ENCODE measurements around the gene EIF3D.

EIF3D gene

DNA sequence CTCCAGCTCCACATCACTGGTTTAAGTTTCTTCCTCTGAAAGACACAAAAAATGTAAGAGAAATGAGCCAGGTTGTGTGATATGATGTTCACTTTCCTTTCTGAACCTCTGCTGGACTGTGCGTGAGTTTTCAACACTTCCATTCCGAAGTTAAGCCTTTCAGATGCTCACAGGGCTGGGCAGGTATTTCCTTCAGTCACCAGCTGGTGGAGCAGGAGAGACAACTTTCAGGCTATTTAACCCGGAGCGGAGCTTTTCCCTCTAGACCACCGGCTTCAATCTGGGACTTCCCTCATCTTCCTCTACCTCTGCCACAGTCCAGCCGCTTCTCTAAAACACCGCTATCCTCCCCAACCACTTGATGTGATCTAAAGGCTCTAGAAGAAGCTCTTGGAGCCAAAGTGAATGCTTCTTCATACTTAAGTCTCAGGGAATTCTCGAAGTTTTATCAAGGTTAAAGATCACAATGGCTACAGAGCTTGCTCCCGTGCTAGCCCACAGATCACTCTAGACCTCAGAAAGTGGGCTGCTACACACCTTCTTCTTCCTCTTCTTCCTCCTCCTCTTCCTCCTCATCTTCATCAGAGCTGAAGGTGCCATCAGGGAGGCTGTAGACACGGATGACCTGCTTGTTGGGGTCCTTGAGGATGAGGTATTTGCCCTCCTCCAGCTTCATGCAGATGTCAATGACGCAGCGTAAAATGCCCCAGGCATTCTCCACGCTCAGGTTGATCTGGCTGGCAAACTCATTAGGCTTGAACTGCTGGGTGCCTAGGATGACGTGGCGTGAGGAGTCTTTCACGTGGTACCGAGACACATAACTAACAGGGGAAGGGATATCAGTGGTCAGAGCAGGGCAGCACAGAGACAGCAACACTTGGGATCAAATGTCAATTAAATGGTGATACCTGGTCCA, 17.7 kb downstream of the EIF3D start (continued):
- TF ChIP-seq, protein P1, sequence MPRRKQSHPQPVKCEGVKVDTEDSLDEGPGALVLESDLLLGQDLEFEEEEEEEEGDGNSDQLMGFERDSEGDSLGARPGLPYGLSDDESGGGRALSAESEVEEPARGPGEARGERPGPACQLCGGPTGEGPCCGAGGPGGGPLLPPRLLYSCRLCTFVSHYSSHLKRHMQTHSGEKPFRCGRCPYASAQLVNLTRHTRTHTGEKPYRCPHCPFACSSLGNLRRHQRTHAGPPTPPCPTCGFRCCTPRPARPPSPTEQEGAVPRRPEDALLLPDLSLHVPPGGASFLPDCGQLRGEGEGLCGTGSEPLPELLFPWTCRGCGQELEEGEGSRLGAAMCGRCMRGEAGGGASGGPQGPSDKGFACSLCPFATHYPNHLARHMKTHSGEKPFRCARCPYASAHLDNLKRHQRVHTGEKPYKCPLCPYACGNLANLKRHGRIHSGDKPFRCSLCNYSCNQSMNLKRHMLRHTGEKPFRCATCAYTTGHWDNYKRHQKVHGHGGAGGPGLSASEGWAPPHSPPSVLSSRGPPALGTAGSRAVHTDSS (tag by site-specific recombination; IDR thresholded peaks at IDR 0.05) = peak; percentile 99
- TF ChIP-seq KLF10 (tag by site-specific recombination; IDR thresholded peaks at IDR 0.05) = no peak
- TF ChIP-seq, protein P2, sequence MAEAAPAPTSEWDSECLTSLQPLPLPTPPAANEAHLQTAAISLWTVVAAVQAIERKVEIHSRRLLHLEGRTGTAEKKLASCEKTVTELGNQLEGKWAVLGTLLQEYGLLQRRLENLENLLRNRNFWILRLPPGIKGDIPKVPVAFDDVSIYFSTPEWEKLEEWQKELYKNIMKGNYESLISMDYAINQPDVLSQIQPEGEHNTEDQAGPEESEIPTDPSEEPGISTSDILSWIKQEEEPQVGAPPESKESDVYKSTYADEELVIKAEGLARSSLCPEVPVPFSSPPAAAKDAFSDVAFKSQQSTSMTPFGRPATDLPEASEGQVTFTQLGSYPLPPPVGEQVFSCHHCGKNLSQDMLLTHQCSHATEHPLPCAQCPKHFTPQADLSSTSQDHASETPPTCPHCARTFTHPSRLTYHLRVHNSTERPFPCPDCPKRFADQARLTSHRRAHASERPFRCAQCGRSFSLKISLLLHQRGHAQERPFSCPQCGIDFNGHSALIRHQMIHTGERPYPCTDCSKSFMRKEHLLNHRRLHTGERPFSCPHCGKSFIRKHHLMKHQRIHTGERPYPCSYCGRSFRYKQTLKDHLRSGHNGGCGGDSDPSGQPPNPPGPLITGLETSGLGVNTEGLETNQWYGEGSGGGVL (tag by site-specific recombination; IDR thresholded peaks at IDR 0.05) = no peak
- peak; percentile 49; the same call in 1 of the 2 replicates for TF ChIP-seq IKZF3 (tag by site-specific recombination; IDR thresholded peaks at IDR 0.05)
- TF ChIP-seq, protein P3, sequence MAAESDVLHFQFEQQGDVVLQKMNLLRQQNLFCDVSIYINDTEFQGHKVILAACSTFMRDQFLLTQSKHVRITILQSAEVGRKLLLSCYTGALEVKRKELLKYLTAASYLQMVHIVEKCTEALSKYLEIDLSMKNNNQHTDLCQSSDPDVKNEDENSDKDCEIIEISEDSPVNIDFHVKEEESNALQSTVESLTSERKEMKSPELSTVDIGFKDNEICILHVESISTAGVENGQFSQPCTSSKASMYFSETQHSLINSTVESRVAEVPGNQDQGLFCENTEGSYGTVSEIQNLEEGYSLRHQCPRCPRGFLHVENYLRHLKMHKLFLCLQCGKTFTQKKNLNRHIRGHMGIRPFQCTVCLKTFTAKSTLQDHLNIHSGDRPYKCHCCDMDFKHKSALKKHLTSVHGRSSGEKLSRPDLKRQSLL (tag by site-specific recombination; IDR thresholded peaks at IDR 0.05) = no peak
- TF ChIP-seq ZNF394 (tag by site-specific recombination; IDR thresholded peaks at IDR 0.05; ENCODE audit: borderline replicate concordance) = 0 out of 2 replicates have a peak, but pooled peaks have one; percentile 22
- TF ChIP-seq ZNF37A (tag by site-specific recombination; IDR thresholded peaks at IDR 0.05) = no peak
- TF ChIP-seq, protein P4, sequence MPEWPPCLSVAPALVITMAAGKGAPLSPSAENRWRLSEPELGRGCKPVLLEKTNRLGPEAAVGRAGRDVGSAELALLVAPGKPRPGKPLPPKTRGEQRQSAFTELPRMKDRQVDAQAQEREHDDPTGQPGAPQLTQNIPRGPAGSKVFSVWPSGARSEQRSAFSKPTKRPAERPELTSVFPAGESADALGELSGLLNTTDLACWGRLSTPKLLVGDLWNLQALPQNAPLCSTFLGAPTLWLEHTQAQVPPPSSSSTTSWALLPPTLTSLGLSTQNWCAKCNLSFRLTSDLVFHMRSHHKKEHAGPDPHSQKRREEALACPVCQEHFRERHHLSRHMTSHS (tag by site-specific recombination; IDR thresholded peaks at IDR 0.05) = no peak
- TF ChIP-seq, protein P5, sequence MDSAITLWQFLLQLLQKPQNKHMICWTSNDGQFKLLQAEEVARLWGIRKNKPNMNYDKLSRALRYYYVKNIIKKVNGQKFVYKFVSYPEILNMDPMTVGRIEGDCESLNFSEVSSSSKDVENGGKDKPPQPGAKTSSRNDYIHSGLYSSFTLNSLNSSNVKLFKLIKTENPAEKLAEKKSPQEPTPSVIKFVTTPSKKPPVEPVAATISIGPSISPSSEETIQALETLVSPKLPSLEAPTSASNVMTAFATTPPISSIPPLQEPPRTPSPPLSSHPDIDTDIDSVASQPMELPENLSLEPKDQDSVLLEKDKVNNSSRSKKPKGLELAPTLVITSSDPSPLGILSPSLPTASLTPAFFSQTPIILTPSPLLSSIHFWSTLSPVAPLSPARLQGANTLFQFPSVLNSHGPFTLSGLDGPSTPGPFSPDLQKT (IDR thresholded peaks at IDR 0.05; ENCODE audit: borderline replicate concordance, low read depth, low read length) = no peak
- TF ChIP-seq SCRT2 (tag by site-specific recombination; IDR thresholded peaks at IDR 0.05) = no peak

DNA sequence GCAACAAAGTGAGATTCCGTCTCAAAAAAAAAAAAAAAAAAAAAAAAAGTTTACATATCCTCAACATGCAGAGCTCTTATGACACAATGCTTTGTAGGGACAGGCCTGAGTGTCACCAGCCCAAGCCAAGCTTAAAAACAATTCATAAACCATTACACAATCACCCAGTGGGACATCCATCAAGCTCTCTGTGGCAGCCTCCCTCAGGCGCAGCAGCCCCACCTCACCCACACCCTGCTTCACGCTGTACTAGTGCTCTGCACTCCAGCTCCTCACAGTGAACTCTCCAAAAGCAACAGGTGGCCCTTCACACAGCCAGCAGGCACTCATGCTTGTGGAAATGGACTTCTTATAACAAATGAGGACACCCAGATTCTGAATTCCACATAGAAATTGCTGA, 18.6 kb downstream of the EIF3D start:
- ChIA-PET POLR2A (interaction anchor here (0.6 to 5.9 kb wide), 7 partner anchors 11 to 238 kb away, joined by 3 to 35 read pairs (median 6); partner anchors contain the start of gene EIF3D), CTCF (interaction anchor here (0.5 to 4.3 kb wide), 12 partner anchors 11 to 1000 kb away, joined by 3 to 45 read pairs (median 5); partner anchors contain the start of gene IFT27)
- Histone ChIP-seq H3K4me3 (ENCODE audit: low read depth, low read length) (no peak overlapping the region), H3K9me3 (ENCODE audit: control insufficient read depth, insufficient read depth, low read depth, low read length) (no peaks in the 10 kb centered on the region), H3K36me3 (ENCODE audit: control insufficient read depth in 2 of 2, insufficient read depth in 1 of 2, low read length in 2 of 2) (peaks cover 35 to 61% of the 10 kb centered on the region in 2 experiments), H3K4me1 (ENCODE audit: control insufficient read depth, insufficient read depth, low read length) (peaks cover 3% of the 10 kb centered on the region; the same call in 1 of the 2 replicates), H3K27ac (ENCODE audit: extremely low read depth, low read depth, low read length) (no peak overlapping the region)
- TF ChIP-seq SCRT1 (tag by site-specific recombination; IDR thresholded peaks at IDR 0.05; ENCODE audit: borderline replicate concordance) = peak; percentile 96
- no peak for TF ChIP-seq BCL11B (tag by site-specific recombination; IDR thresholded peaks at IDR 0.05; ENCODE audit: low read depth)
- peak; percentile 98 for TF ChIP-seq SCRT2 (tag by site-specific recombination; IDR thresholded peaks at IDR 0.05)
- no peak for TF ChIP-seq KLF16 (tag by site-specific recombination; IDR thresholded peaks at IDR 0.05)
- TF ChIP-seq ZNF140 (tag by site-specific recombination; IDR thresholded peaks at IDR 0.05) = no peak
- no peak for TF ChIP-seq ZNF48 (tag by site-specific recombination; IDR thresholded peaks at IDR 0.05)
- peak; percentile 67 for TF ChIP-seq KLF1 (tag by site-specific recombination; IDR thresholded peaks at IDR 0.05)
- TF ChIP-seq ZIC2 (tag by site-specific recombination; IDR thresholded peaks at IDR 0.05) = peak; percentile 99
- TF ChIP-seq, protein P6, sequence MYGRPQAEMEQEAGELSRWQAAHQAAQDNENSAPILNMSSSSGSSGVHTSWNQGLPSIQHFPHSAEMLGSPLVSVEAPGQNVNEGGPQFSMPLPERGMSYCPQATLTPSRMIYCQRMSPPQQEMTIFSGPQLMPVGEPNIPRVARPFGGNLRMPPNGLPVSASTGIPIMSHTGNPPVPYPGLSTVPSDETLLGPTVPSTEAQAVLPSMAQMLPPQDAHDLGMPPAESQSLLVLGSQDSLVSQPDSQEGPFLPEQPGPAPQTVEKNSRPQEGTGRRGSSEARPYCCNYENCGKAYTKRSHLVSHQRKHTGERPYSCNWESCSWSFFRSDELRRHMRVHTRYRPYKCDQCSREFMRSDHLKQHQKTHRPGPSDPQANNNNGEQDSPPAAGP (tag by site-specific recombination; IDR thresholded peaks at IDR 0.05) = 0 out of 2 replicates have a peak, but pooled peaks have one; percentile 13
- TF ChIP-seq, protein P7, sequence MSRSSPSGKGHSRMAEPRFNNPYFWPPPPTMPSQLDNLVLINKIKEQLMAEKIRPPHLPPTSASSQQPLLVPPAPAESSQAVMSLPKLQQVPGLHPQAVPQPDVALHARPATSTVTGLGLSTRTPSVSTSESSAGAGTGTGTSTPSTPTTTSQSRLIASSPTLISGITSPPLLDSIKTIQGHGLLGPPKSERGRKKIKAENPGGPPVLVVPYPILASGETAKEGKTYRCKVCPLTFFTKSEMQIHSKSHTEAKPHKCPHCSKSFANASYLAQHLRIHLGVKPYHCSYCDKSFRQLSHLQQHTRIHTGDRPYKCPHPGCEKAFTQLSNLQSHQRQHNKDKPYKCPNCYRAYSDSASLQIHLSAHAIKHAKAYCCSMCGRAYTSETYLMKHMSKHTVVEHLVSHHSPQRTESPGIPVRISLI (tag by site-specific recombination; IDR thresholded peaks at IDR 0.05) = 0 out of 2 replicates have a peak, but pooled peaks have one; percentile 74
